HG03460 (cell line): ENCODE measurements around the gene SNU13.
"Not testable (repeated sequence)": the region's sequence is repeated elsewhere in the genome, so short reads cannot be mapped to it uniquely, and the experiment has no call there.

Experiments
- ATAC-seq: cut with Tn5 transposase; IDR thresholded peaks from one replicate; pipeline ENCODE4 v1.9.1; 2021; ENCODE audit not compliant: unreplicated experiment

The SNU13 gene

GRCh38 chr22:41682033-41682807 is 6.4 kb downstream of the SNU13 start:
- ATAC-seq: peak; percentile 85

GRCh38 chr22:41681616-41682015 is 7.1 kb downstream of the SNU13 start:
- no peak for ATAC-seq

- ATAC-seq: no peak
Observed at GRCh38 chr22:41676134-41676533, 12.5 kb downstream of the SNU13 start.

GRCh38 chr22:41674846-41675340 is 13.8 kb downstream of the SNU13 start:
- no peak for ATAC-seq

DNA sequence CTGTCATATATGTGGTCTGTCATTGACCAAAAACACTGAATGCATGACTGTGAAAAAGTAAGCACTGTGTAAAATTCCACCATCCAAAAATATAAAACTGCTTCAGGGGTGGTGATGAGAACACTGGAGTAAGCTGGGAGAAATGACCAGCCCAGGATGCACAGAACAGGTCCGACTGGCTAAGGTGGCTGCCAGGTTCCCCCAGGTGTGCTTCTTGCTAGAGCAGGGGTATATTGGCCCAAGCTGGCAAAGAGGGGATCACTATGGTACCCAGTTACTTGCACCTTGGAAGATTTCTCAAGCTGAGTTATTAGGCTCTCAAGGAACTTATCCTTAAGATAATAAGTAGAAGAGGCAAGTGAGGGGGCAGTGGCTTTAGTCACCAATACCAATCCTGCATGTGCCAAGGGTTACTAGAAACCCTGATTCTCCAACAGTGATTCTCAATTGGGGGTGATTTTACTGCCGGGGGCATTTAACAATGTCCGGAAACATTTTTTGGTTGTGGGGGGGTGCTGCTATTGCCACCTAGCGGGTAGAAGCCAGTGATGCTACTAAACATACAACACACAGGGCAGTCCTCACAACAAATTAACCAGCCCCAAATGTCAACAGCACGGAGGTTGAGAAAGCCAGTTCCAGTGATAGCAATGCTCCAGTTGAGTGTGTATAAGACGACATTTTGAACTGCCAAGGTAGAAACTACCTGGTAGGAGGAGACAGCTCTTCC is 15.7 kb downstream of the SNU13 start:
- no peak for ATAC-seq

- ATAC-seq: not testable (repeated sequence)
Observed at GRCh38 chr22:41672096-41672495, 16.6 kb downstream of the SNU13 start.

- ATAC-seq: no peak
Observed at GRCh38 chr22:41668971-41669911, 19.4 kb downstream of the SNU13 start.

DNA sequence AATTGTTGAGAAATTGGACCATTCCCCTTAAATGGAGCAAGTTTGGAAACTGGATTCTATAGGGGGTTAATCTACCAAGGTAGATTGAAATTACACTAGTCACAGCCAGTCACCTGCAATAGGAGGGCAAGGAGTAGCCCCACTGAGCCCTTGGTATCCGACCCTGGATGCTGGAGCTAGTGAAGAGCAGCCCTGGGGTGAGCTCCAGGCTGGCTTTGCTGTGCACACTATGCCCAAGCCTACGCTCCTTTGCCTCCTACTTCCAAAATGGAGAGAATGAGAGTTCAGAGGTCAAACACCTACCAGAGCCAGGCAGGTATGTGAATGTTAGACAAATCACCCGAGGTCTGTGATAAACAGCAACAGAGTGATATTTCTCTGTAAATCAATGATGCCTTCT is 23.7 kb downstream of the SNU13 start:
- ATAC-seq: no peak

- no peak for ATAC-seq
Observed at GRCh38 chr22:41664490-41664889, 24.2 kb downstream of the SNU13 start.

DNA sequence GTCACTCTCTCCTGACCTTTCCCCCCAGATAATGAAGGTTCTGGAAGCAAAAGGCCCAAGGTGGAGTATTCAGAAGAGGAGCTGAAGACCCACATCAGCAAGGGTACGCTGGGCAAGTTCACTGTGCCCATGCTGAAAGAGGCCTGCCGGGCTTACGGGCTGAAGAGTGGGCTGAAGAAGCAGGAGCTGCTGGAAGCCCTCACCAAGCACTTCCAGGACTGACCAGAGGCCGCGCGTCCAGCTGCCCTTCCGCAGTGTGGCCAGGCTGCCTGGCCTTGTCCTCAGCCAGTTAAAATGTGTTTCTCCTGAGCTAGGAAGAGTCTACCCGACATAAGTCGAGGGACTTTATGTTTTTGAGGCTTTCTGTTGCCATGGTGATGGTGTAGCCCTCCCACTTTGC is 25.1 kb downstream of the SNU13 start:
- ATAC-seq: not testable (repeated sequence)

DNA sequence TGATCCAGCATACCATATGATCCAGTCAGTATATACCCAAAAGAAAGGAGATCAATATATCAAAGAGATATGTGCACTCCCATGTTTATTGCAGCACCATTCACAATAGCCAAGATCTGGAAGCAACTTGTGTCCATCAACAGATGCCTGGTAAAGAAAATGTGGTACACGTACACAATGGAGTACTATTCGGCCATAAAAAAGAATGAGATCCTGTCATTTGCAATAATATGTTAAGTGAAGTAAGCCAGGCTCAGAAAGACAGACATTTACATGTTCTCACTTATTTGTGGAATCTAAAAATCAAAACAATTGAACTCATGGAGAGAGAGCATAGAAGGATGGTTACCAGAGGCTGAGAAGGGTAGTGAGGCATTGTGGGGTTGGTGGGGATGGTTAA is 27.0 kb downstream of the SNU13 start:
- no peak for ATAC-seq

- ATAC-seq: no peak
Observed at GRCh38 chr22:41661088-41661487, 27.6 kb downstream of the SNU13 start.

DNA sequence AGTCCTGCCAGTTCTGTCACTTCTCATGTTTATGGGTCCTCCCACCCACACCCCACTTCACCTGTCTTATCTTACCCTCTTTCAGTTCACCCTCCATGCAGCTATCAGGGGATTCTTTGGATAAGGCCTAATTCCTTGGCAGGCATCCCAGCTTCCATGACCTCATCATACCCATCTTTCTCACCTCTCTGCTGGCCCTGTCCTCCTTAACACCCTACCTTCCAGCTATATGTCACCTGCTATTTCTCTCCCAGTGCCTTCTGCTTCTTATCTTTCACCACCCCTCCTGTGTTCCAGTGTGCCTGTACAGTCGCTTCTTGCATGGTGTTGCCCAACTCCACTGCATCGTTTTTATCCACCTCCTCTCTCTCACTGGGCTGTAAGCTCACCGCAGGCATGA is 28.3 kb downstream of the SNU13 start:
- ATAC-seq: no peak

DNA sequence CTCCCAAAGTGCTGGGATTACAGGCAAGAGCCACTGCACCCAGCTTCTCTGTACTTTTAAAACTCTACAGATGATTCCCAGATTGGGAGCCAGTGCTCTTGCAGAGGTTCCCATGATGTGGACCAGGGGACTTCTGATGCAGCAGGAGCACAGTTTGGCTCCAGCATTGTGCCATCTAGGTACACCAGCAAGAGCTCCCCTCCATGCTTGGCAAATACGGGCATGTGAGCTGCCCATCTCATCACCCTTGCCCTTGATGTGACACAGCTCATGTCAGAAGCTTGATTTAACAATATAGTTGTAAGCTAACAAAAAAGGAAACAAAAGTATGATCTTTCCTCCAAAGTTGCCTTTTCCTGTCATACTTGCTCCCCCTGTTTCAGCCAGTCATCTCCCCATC is 28.7 kb downstream of the SNU13 start:
- ATAC-seq: no peak

DNA sequence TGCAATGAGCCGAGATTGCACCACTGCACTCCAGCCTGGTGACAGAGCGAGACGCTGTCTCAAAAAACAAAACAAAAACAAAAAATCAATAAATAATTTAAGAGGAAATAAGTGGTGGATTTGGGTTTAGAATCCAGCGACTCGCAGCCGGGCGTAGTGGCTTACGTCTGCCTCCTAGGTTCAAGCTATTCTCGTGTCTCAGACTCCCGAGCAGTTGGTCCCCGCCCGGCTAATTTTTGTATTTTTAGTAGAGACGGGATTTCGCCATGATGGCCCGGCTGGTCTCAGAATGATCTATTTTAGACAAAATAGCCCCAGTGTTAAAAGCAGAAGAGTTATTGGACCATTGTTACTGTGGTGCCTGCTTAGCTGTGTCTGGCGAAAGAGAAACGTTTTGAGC is 29.8 kb downstream of the SNU13 start:
- no peak for ATAC-seq

GRCh38 chr22:41657709-41658108 is 31.0 kb downstream of the SNU13 start:
- no peak for ATAC-seq

GRCh38 chr22:41656556-41656955 is 32.1 kb downstream of the SNU13 start:
- no peak for ATAC-seq

DNA sequence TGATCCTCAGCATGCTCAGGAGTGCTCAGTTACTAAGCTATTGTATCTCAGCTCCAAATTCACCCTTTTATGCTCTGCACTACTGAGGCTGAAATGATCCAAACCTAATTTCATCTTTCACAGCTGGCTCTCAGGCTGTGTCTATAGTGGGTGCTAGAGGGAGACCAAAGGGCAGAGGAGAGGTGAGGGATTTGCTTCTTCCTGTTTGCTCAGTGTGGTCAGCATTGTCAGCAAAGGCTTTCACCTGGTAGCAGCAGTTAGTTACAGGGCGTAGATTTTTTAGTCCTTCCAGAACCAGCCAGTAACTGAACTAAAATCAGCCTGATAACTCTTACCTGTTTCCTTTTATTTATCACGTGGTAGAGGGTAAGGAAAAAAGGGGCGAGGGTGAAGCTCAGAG is 34.3 kb downstream of the SNU13 start:
- no peak for ATAC-seq

- ATAC-seq: no peak
Observed at GRCh38 chr22:41650821-41651220, 37.8 kb downstream of the SNU13 start.

DNA sequence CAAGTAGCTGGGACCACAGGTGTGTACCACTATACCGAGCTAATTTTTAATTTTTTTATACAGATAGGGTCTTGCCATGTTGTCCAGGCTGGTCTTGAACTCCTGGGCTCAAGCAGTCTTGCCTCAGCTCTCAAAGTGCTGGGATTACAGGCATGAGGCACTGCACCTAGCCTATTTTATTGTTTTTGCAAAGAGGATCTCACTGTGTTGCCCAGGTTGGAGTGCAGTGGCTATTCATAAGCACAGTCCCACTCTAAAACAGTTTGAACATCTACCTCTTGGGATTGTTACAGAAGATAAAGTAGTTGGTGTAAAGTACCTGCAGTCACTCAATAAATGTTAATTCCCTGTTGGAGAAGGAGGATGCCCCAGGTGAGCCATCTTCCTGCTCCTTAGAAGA is 38.4 kb downstream of the SNU13 start:
- no peak for ATAC-seq

GRCh38 chr22:41648432-41648831 is 40.2 kb downstream of the SNU13 start:
- ATAC-seq: no peak
